SK-N-SH treated with all-trans-retinoic acid at 6 μM for 48 hours (cell line): ENCODE data around the gene QSOX1.

ENCODE experiments used
- ARNTL ChIP-seq: fragments of 450-650 bp; formaldehyde crosslinking; IDR thresholded peaks from 2 replicates; pipeline ENCODE4 v1.5.0; 2020; ENCODE audit warnings: low read depth, mild to moderate bottlenecking, moderate library complexity, borderline replicate concordance
- BACH2 ChIP-seq: fragments of 250-450 bp; sonication (Bioruptor Pico); IDR thresholded peaks from 2 replicates; pipeline ENCODE4 v1.9.0; 2021; ENCODE audit warnings: mild to moderate bottlenecking, borderline replicate concordance
- RARB ChIP-seq: fragments of 250-450 bp; sonication (Bioruptor Pico); IDR thresholded peaks from 2 replicates; pipeline ENCODE4 v1.8.0; 2021; ENCODE audit warnings: mild to moderate bottlenecking, moderate library complexity
- TCF4 ChIP-seq: fragments of 250-450 bp; sonication (Bioruptor Pico); IDR thresholded peaks from 2 replicates; pipeline ENCODE4 v1.8.0; 2021; ENCODE audit warnings: mild to moderate bottlenecking, moderate library complexity, borderline replicate concordance
- ZFP30 ChIP-seq: fragments of 450-650 bp; formaldehyde crosslinking; IDR thresholded peaks from 2 replicates; pipeline ENCODE4 v1.5.0; 2022; ENCODE audit warnings: mild to moderate bottlenecking, moderate library complexity
- ZNF565 ChIP-seq: fragments of 450-650 bp; formaldehyde crosslinking; conservative IDR thresholded peaks from 2 replicates; pipeline ENCODE4 v1.5.0; 2020; ENCODE audit warnings: low read depth, mild to moderate bottlenecking, moderate library complexity
- ZNF8 ChIP-seq: fragments of 450-650 bp; formaldehyde crosslinking; IDR thresholded peaks from 2 replicates; pipeline ENCODE4 v1.5.0; 2020; ENCODE audit warnings: mild to moderate bottlenecking, moderate library complexity
- TF ChIP-seq, protein P1 (sequence below): fragments of 250-450 bp; sonication (Bioruptor Pico); IDR thresholded peaks from 2 replicates; pipeline ENCODE4 v1.5.1; 2020; ENCODE audit warnings: low read depth, mild to moderate bottlenecking, moderate library complexity
- TF ChIP-seq, protein P2 (sequence below): fragments of 250-450 bp; sonication (Bioruptor Pico); IDR thresholded peaks from 2 replicates; pipeline ENCODE4 v1.8.0; 2020; ENCODE audit warnings: mild to moderate bottlenecking, moderate library complexity, borderline replicate concordance

DNA sequence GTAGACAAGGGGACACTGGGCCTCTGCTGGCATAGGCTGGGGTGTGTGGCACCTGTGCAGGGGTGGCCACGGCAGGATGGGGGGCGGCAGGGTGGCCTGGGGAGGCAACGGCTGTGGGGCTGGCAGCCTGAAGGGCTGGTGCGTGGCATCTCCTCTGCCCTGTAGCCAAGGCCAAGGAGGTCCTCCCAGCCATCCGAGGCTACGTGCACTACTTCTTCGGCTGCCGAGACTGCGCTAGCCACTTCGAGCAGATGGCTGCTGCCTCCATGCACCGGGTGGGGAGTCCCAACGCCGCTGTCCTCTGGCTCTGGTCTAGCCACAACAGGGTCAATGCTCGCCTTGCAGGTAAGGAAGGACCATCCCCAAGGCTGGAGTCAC is 39.4 kb downstream of the QSOX1 start:
- TF ChIP-seq ZFP30 (CRISPR knock-in tag): no peak
- no peak for TF ChIP-seq RARB (CRISPR knock-in tag)
- no peak for TF ChIP-seq BACH2
- TF ChIP-seq, protein P1, sequence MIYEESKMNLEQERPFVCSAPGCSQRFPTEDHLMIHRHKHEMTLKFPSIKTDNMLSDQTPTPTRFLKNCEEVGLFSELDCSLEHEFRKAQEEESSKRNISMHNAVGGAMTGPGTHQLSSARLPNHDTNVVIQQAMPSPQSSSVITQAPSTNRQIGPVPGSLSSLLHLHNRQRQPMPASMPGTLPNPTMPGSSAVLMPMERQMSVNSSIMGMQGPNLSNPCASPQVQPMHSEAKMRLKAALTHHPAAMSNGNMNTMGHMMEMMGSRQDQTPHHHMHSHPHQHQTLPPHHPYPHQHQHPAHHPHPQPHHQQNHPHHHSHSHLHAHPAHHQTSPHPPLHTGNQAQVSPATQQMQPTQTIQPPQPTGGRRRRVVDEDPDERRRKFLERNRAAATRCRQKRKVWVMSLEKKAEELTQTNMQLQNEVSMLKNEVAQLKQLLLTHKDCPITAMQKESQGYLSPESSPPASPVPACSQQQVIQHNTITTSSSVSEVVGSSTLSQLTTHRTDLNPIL: no peak
- TF ChIP-seq, protein P2, sequence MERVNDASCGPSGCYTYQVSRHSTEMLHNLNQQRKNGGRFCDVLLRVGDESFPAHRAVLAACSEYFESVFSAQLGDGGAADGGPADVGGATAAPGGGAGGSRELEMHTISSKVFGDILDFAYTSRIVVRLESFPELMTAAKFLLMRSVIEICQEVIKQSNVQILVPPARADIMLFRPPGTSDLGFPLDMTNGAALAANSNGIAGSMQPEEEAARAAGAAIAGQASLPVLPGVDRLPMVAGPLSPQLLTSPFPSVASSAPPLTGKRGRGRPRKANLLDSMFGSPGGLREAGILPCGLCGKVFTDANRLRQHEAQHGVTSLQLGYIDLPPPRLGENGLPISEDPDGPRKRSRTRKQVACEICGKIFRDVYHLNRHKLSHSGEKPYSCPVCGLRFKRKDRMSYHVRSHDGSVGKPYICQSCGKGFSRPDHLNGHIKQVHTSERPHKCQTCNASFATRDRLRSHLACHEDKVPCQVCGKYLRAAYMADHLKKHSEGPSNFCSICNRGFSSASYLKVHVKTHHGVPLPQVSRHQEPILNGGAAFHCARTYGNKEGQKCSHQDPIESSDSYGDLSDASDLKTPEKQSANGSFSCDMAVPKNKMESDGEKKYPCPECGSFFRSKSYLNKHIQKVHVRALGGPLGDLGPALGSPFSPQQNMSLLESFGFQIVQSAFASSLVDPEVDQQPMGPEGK: no peak
- no peak for TF ChIP-seq ZNF8 (CRISPR knock-in tag)
- TF ChIP-seq TCF4 (CRISPR knock-in tag): no peak
- no peak for TF ChIP-seq ZNF565 (CRISPR knock-in tag)
- TF ChIP-seq ARNTL (CRISPR knock-in tag): no peak
